A549 (cell line): ENCODE measurements around the gene RAB27A.
"Not testable (repeated sequence)": the region's sequence is repeated elsewhere in the genome, so short reads cannot be mapped to it uniquely, and the experiment has no call there.

ENCODE experiments used
- CEBPB ChIP-seq, 2 experiments: fragments of >200 bp in 1 of 2; sonication (Bioruptor Twin) in 1 of 2; formaldehyde crosslinking in 1 of 2; IDR thresholded peaks; 2 replicates each; pipeline ENCODE4 v1.6.1; 2012 to 2016
- RAD21 ChIP-seq, 2 experiments: fragments of >200 bp in 1 of 2; sonication (Bioruptor Twin) in 1 of 2; formaldehyde crosslinking in 1 of 2; IDR thresholded peaks in 1 of 2; conservative IDR thresholded peaks in 1 of 2; 2 replicates in 1 of 2; 3 replicates in 1 of 2; pipeline ENCODE4 v1.6.1; 2012 to 2018; ENCODE audit warnings: inconsistent platforms in 1 of 2
- TF ChIP-seq, protein P1 (sequence below): fragments of >200 bp; sonication (Bioruptor Twin); formaldehyde crosslinking; IDR thresholded peaks from 3 replicates; pipeline ENCODE4 v1.6.1; 2016

DNA sequence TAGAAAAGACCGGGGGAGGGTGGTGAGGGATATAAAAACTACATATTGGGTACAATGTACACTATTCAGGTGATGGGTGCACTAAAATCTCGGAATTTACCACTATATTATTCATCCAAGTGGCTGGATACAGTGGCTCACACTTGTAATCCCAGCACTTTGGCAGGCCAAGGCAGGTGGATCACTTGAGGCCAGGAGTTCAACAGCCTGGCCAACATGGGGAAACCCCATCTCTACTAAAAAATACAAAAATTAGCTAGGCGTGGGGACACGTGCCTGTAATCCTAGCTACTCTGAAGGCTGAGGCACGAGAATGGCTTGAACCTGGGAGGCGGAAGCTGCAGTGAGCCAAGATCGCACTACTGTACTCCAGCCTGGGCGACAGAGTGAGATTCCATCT, 37.4 kb downstream of the RAB27A start:
- TF ChIP-seq RAD21 (conservative IDR thresholded peaks at IDR 0.05 in 1 of 2, IDR thresholded peaks at IDR 0.05 in 1 of 2); CEBPB (IDR thresholded peaks at IDR 0.05): not testable (repeated sequence)
- TF ChIP-seq, protein P1, sequence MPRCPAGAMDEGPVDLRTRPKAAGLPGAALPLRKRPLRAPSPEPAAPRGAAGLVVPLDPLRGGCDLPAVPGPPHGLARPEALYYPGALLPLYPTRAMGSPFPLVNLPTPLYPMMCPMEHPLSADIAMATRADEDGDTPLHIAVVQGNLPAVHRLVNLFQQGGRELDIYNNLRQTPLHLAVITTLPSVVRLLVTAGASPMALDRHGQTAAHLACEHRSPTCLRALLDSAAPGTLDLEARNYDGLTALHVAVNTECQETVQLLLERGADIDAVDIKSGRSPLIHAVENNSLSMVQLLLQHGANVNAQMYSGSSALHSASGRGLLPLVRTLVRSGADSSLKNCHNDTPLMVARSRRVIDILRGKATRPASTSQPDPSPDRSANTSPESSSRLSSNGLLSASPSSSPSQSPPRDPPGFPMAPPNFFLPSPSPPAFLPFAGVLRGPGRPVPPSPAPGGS = not testable (repeated sequence)
